H9 (cell line): ENCODE measurements around the gene ELOVL2. TPM values are rescaled to one million over a fixed set of nuclear protein-coding genes. Genes with fewer than 3 reads are reported as not detected.

Source experiments
- DNase-seq: peaks from one replicate; pipeline ENCODE4 v3.0.0-alpha.2; 2017
- H2AFZ ChIP-seq: one replicate; pipeline ENCODE4 v1.6.1; 2013; ENCODE audit warnings: mild to moderate bottlenecking, low read length, control low read depth, moderate library complexity
- H2AK5ac ChIP-seq: 2 replicates; pipeline ENCODE4 v1.6.1; 2013; ENCODE audit warnings: low read length, control low read depth, mixed read lengths; ENCODE audit not compliant: insufficient read length
- H2BK120ac ChIP-seq: one replicate; pipeline ENCODE4 v1.6.1; 2013; ENCODE audit warnings: low read depth, mild to moderate bottlenecking, low read length, control low read depth, inconsistent platforms; ENCODE audit not compliant: poor library complexity, severe bottlenecking
- H2BK12ac ChIP-seq: 2 replicates; pipeline ENCODE4 v1.6.1; 2013; ENCODE audit warnings: low read length, control low read depth, mixed read lengths, low read depth; ENCODE audit not compliant: insufficient read length
- H2BK15ac ChIP-seq: 2 replicates; pipeline ENCODE4 v1.6.1; 2013; ENCODE audit warnings: low read depth, low read length, control low read depth
- H2BK20ac ChIP-seq: one replicate; pipeline ENCODE4 v1.6.1; 2013; ENCODE audit warnings: low read depth, mild to moderate bottlenecking, low read length, control low read depth, inconsistent platforms; ENCODE audit not compliant: poor library complexity, severe bottlenecking
- H2BK5ac ChIP-seq: 2 replicates; pipeline ENCODE4 v1.6.1; 2013; ENCODE audit warnings: low read length, control low read depth, mixed read lengths; ENCODE audit not compliant: insufficient read length
- H3K14ac ChIP-seq: 2 replicates; pipeline ENCODE4 v1.6.1; 2013; ENCODE audit warnings: low read length, control low read depth; ENCODE audit not compliant: insufficient read depth
- H3K18ac ChIP-seq: 2 replicates; pipeline ENCODE4 v1.6.1; 2013; ENCODE audit warnings: low read depth, mild to moderate bottlenecking, mixed read lengths, low read length, control low read depth; ENCODE audit not compliant: insufficient read length
- H3K23ac ChIP-seq: 2 replicates; pipeline ENCODE4 v1.6.1; 2013; ENCODE audit warnings: low read length, control low read depth, mixed read lengths, low read depth; ENCODE audit not compliant: insufficient read length
- H3K23me2 ChIP-seq: 2 replicates; pipeline ENCODE4 v1.6.1; 2013; ENCODE audit warnings: low read depth, mild to moderate bottlenecking, mixed read lengths, low read length, control low read depth; ENCODE audit not compliant: insufficient read length, poor library complexity, severe bottlenecking
- H3K27ac ChIP-seq: 2 replicates; pipeline ENCODE4 v1.5.1; 2013; ENCODE audit warnings: low read length, control low read depth, mixed read lengths, low read depth; ENCODE audit not compliant: insufficient read length
- H3K27me3 ChIP-seq: 2 replicates; pipeline ENCODE4 v1.6.1; 2013; ENCODE audit warnings: low read length, control low read depth, inconsistent platforms; ENCODE audit not compliant: insufficient read depth
- H3K4ac ChIP-seq: 2 replicates; pipeline ENCODE4 v1.6.1; 2013; ENCODE audit warnings: low read depth, mild to moderate bottlenecking, control low read depth, inconsistent platforms, low read length, moderate library complexity
- H3K4me1 ChIP-seq: 2 replicates; pipeline ENCODE4 v1.6.1; 2013; ENCODE audit warnings: low read length, control low read depth, inconsistent platforms; ENCODE audit not compliant: insufficient read depth
- H3K4me2 ChIP-seq: 2 replicates; pipeline ENCODE4 v1.6.1; 2013; ENCODE audit warnings: low read length, control low read depth, mixed read lengths; ENCODE audit not compliant: insufficient read length, insufficient read depth
- H3K56ac ChIP-seq: 2 replicates; pipeline ENCODE4 v1.6.1; 2013; ENCODE audit warnings: low read depth, mild to moderate bottlenecking, mixed read lengths, low read length, control low read depth; ENCODE audit not compliant: insufficient read length
- H3K79me1 ChIP-seq: 2 replicates; pipeline ENCODE4 v1.6.1; 2013; ENCODE audit warnings: low read depth, mild to moderate bottlenecking, moderate library complexity, low read length, control low read depth, inconsistent platforms; ENCODE audit not compliant: insufficient read depth, poor library complexity, severe bottlenecking
- H3K79me2 ChIP-seq: 2 replicates; pipeline ENCODE4 v1.6.1; 2013; ENCODE audit warnings: low read length, control low read depth, inconsistent platforms; ENCODE audit not compliant: insufficient read depth
- H3K9ac ChIP-seq: 2 replicates; pipeline ENCODE4 v1.6.1; 2013; ENCODE audit warnings: low read length, control low read depth, mixed read lengths; ENCODE audit not compliant: insufficient read length; ENCODE audit errors: extremely low read depth
- H3K9me3 ChIP-seq: one replicate; pipeline ENCODE4 v1.6.1; 2013; ENCODE audit warnings: low read depth, low read length, inconsistent platforms; ENCODE audit not compliant: control insufficient read depth
- H3T11ph ChIP-seq: one replicate; pipeline ENCODE4 v1.6.1; 2013; ENCODE audit warnings: mild to moderate bottlenecking, low read length, control low read depth, inconsistent platforms
- H4K20me1 ChIP-seq: one replicate; pipeline ENCODE4 v1.6.1; 2013; ENCODE audit not compliant: control insufficient read depth, insufficient read length, insufficient read depth
- H4K5ac ChIP-seq: 2 replicates; pipeline ENCODE4 v1.6.1; 2013; ENCODE audit warnings: low read depth, mild to moderate bottlenecking, mixed read lengths, low read length, control low read depth; ENCODE audit not compliant: insufficient read length
- H4K8ac ChIP-seq: replicated peaks from 2 replicates; pipeline ENCODE4 v1.6.1; 2013; ENCODE audit warnings: low read length, control low read depth, mixed read lengths, low read depth; ENCODE audit not compliant: insufficient read length
- H4K91ac ChIP-seq: 2 replicates; pipeline ENCODE4 v1.6.1; 2013; ENCODE audit warnings: low read depth, mild to moderate bottlenecking, moderate library complexity, mixed read lengths, low read length, control low read depth; ENCODE audit not compliant: insufficient read length
- H3K27ac Mint-ChIP-seq, 3 experiments: 2 replicates in 2 of 3; 3 replicates in 1 of 3; pipeline ENCODE4 v1.8.0; 2020 to 2021; ENCODE audit warnings: mixed read lengths in 3 of 3, mild to moderate bottlenecking in 1 of 3, moderate library complexity in 1 of 3
- H3K27me3 Mint-ChIP-seq: 2 replicates; pipeline ENCODE4 v1.8.0; 2021; ENCODE audit warnings: low read depth, mild to moderate bottlenecking, moderate library complexity, mixed read lengths
- H3K36me3 Mint-ChIP-seq, 3 experiments: 2 replicates in 2 of 3; 3 replicates in 1 of 3; pipeline ENCODE4 v1.8.0; 2020 to 2021; ENCODE audit warnings: low read depth in 3 of 3, mixed read lengths in 3 of 3; ENCODE audit not compliant: insufficient read depth in 1 of 3
- H3K4me1 Mint-ChIP-seq, 2 experiments: 2 replicates each; pipeline ENCODE4 v1.8.0; 2020; ENCODE audit warnings: mixed read lengths in 2 of 2
- H3K4me3 Mint-ChIP-seq, 2 experiments: 2 replicates in 1 of 2; 3 replicates in 1 of 2; pipeline ENCODE4 v1.8.0; 2020 to 2021; ENCODE audit warnings: mild to moderate bottlenecking in 2 of 2, mixed read lengths in 2 of 2, moderate library complexity in 1 of 2
- H3K9me3 Mint-ChIP-seq, 2 experiments: 2 replicates in 1 of 2; 3 replicates in 1 of 2; pipeline ENCODE4 v1.8.0; 2020; ENCODE audit warnings: mild to moderate bottlenecking in 2 of 2, mixed read lengths in 2 of 2, moderate library complexity in 1 of 2
- WGBS: extraction: QIAGEN DNeasy Blood & Tissue Kit; methylation state at CpG from one replicate; pipeline ENCODE4 v1.1.7; 2013; ENCODE audit warnings: missing lambda C conversion rate, low lambda C conversion rate, mixed read lengths; ENCODE audit not compliant: insufficient read length; ENCODE audit errors: extremely low coverage; 5-methylcytosine and 5-hydroxymethylcytosine counted together
- total RNA-seq: library from RNA; stranded (reverse); gene quantifications from 2 replicates; pipeline ENCODE4 v1.2.1, GENCODE V29; 2021
- TF ChIP-seq, protein P1 (sequence below): fragments of 200-600 bp; sonication (generic); conservative IDR thresholded peaks from 3 replicates; pipeline ENCODE4 v1.8.0; 2021; ENCODE audit warnings: antibody characterized with exemption, mild to moderate bottlenecking

The ELOVL2 gene
- total RNA-seq, 1 experiment from 2014 or later = 0.57 TPM

- TF ChIP-seq, protein P1, sequence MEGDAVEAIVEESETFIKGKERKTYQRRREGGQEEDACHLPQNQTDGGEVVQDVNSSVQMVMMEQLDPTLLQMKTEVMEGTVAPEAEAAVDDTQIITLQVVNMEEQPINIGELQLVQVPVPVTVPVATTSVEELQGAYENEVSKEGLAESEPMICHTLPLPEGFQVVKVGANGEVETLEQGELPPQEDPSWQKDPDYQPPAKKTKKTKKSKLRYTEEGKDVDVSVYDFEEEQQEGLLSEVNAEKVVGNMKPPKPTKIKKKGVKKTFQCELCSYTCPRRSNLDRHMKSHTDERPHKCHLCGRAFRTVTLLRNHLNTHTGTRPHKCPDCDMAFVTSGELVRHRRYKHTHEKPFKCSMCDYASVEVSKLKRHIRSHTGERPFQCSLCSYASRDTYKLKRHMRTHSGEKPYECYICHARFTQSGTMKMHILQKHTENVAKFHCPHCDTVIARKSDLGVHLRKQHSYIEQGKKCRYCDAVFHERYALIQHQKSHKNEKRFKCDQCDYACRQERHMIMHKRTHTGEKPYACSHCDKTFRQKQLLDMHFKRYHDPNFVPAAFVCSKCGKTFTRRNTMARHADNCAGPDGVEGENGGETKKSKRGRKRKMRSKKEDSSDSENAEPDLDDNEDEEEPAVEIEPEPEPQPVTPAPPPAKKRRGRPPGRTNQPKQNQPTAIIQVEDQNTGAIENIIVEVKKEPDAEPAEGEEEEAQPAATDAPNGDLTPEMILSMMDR = no peak
- Histone ChIP-seq H2BK15ac (no peak overlapping the region), H2BK20ac (no peak overlapping the region), H2BK12ac (no peak overlapping the region), H3K27ac (no peak overlapping the region), H4K20me1 (no peaks in the 10 kb centered on the region), H3K4ac (no peak overlapping the region), H2AFZ (no peak overlapping the region), H3K9ac (no peak overlapping the region), H3K14ac (no peak overlapping the region), H2AK5ac (no peak overlapping the region), H4K8ac (no peak overlapping the region), H2BK5ac (no peak overlapping the region), H3K79me2 (no peaks in the 10 kb centered on the region), H3K4me1 (no peaks in the 10 kb centered on the region), H3K18ac (no peak overlapping the region), H3K23ac (no peak overlapping the region), H4K5ac (no peak overlapping the region), H3T11ph (no peak overlapping the region), H3K23me2 (no peaks in the 10 kb centered on the region), H3K9me3 (no peaks in the 10 kb centered on the region), H3K27me3 (no peaks in the 10 kb centered on the region), H4K91ac (no peak overlapping the region), H2BK120ac (no peak overlapping the region), H3K56ac (no peak overlapping the region), H3K79me1 (no peaks in the 10 kb centered on the region), H3K4me2 (no peak overlapping the region)
- no peak overlapping the region for H3K4me3 Mint-ChIP-seq
- H3K27ac Mint-ChIP-seq = no peak overlapping the region
- H3K4me1 Mint-ChIP-seq = no peaks in the 10 kb centered on the region
- peaks cover 17% of the 10 kb centered on the region for H3K27me3 Mint-ChIP-seq
- WGBS = no CpG with 5 or more reads among the region's 2 CpGs
- H3K9me3 Mint-ChIP-seq = no peaks in the 10 kb centered on the region
- H3K36me3 Mint-ChIP-seq = no peaks in the 10 kb centered on the region
- no peak for DNase-seq
Observed at GRCh38 chr6:11050731-11051130, 6.6 kb upstream of the ELOVL2 start.
